Neural cell (in vitro differentiated cells): ENCODE data around the gene SEPTIN8. TPM values are rescaled to one million over a fixed set of nuclear protein-coding genes. Genes with fewer than 3 reads are reported as not detected.

ENCODE experiments used
- H2AFZ ChIP-seq: fragments of 200-600, 300-800 bp; sonication (generic), shearing (Covaris generic); 2 replicates; pipeline ENCODE4 v1.6.0; 2014; ENCODE audit warnings: low read depth, mild to moderate bottlenecking, antibody characterized with exemption, low read length, moderate library complexity
- H3F3A ChIP-seq: fragments of 200-600 bp; shearing (Covaris generic); 2 replicates; pipeline ENCODE4 v1.6.1; 2016; ENCODE audit warnings: mild to moderate bottlenecking, moderate library complexity, mixed read lengths, antibody characterized with exemption, low read length; ENCODE audit not compliant: insufficient read depth, poor library complexity, severe bottlenecking
- H3K27ac ChIP-seq: fragments of 200-600, 300-800 bp; sonication (generic), shearing (Covaris generic); 2 replicates; pipeline ENCODE4 v1.5.1; 2014; ENCODE audit warnings: mild to moderate bottlenecking, low read length, moderate library complexity
- H3K27me3 ChIP-seq: fragments of 300-800, 200-600 bp; sonication (generic), shearing (Covaris generic); 2 replicates; pipeline ENCODE4 v1.6.0; 2014; ENCODE audit warnings: mild to moderate bottlenecking, low read depth, low read length, moderate library complexity; ENCODE audit not compliant: insufficient read depth
- H3K36me3 ChIP-seq: fragments of 300-800, 200-600 bp; sonication (generic), shearing (Covaris generic); 2 replicates; pipeline ENCODE4 v1.5.1; 2014; ENCODE audit warnings: mild to moderate bottlenecking, antibody characterized with exemption, low read length, moderate library complexity; ENCODE audit not compliant: insufficient read depth
- H3K4me2 ChIP-seq: fragments of 300-800, 200-600 bp; sonication (generic), shearing (Covaris generic); 2 replicates; pipeline ENCODE4 v1.6.0; 2014; ENCODE audit warnings: mild to moderate bottlenecking, low read length
- H3K4me3 ChIP-seq: fragments of 300-800, 200-600 bp; sonication (generic), shearing (Covaris generic); 2 replicates; pipeline ENCODE4 v1.5.1; 2014; ENCODE audit warnings: mild to moderate bottlenecking, low read length, moderate library complexity
- H3K79me2 ChIP-seq: fragments of 200-600 bp; shearing (Covaris generic); replicated peaks from 2 replicates; pipeline ENCODE4 v1.6.0; 2014; ENCODE audit warnings: mild to moderate bottlenecking, low read length, moderate library complexity; ENCODE audit not compliant: insufficient read depth
- H3K9ac ChIP-seq: fragments of 300-800, 200-600 bp; sonication (generic), shearing (Covaris generic); 2 replicates; pipeline ENCODE4 v1.6.1; 2016; ENCODE audit warnings: mild to moderate bottlenecking, low read length, mixed read lengths
- H3K9me2 ChIP-seq: fragments of 200-600 bp; shearing (Covaris generic); 2 replicates; pipeline ENCODE4 v1.6.1; 2016; ENCODE audit warnings: mild to moderate bottlenecking, low read length, mixed read lengths; ENCODE audit not compliant: insufficient read depth
- H3K9me3 ChIP-seq: fragments of 200-600, 300-800 bp; sonication (generic), shearing (Covaris generic); 2 replicates; pipeline ENCODE4 v1.6.1; 2016; ENCODE audit warnings: mild to moderate bottlenecking, mixed run types, low read length, moderate library complexity, mixed read lengths
- H4K20me1 ChIP-seq: fragments of 200-600 bp; shearing (Covaris generic); 2 replicates; pipeline ENCODE4 v1.6.1; 2016; ENCODE audit warnings: mild to moderate bottlenecking, mixed run types; ENCODE audit not compliant: insufficient read depth
- CTCF ChIP-seq: fragments of 450-650 bp; IDR thresholded peaks from 2 replicates; pipeline ENCODE4 v1.5.1; 2014; ENCODE audit warnings: antibody characterized with exemption, mild to moderate bottlenecking, moderate library complexity; ENCODE audit not compliant: poor library complexity, severe bottlenecking
- EP300 ChIP-seq: fragments of 450-650 bp; conservative IDR thresholded peaks from 2 replicates; pipeline ENCODE4 v1.6.1; 2014; ENCODE audit warnings: antibody characterized with exemption, mild to moderate bottlenecking, moderate library complexity; ENCODE audit not compliant: poor library complexity, severe bottlenecking
- EZH2 ChIP-seq: fragments of 200-600, 300-800 bp; shearing (Covaris generic), sonication (generic); IDR thresholded peaks from 2 replicates; pipeline ENCODE4 v1.6.1; 2014; ENCODE audit warnings: antibody characterized with exemption, low read length, borderline replicate concordance, mild to moderate bottlenecking; ENCODE audit not compliant: insufficient read depth, poor library complexity, severe bottlenecking
- MXI1 ChIP-seq: fragments of 450-650 bp; conservative IDR thresholded peaks from 2 replicates; pipeline ENCODE4 v1.6.1; 2014; ENCODE audit warnings: antibody characterized with exemption, mild to moderate bottlenecking; ENCODE audit not compliant: poor library complexity, severe bottlenecking
- POLR2AphosphoS5 ChIP-seq: IDR thresholded peaks from 2 replicates; pipeline ENCODE4 v1.6.1; 2012
- RAD21 ChIP-seq: fragments of 450-650 bp; conservative IDR thresholded peaks from 2 replicates; pipeline ENCODE4 v1.6.1; 2014; ENCODE audit warnings: antibody characterized with exemption, mild to moderate bottlenecking, moderate library complexity
- REST ChIP-seq: IDR thresholded peaks from 2 replicates; pipeline ENCODE4 v1.6.1; 2012; ENCODE audit warnings: borderline replicate concordance
- SMC3 ChIP-seq: fragments of 450-650 bp; conservative IDR thresholded peaks from 2 replicates; pipeline ENCODE4 v1.6.1; 2014; ENCODE audit warnings: antibody characterized with exemption, mild to moderate bottlenecking, moderate library complexity; ENCODE audit not compliant: poor library complexity
- TAF1 ChIP-seq: IDR thresholded peaks from 2 replicates; pipeline ENCODE4 v1.6.1; 2012; ENCODE audit warnings: low read depth
- polyA plus RNA-seq: library from polyadenylated mRNA; depleted of rRNA; stranded (reverse); fragments of >200 nt; gene quantifications from 2 replicates; pipeline ENCODE4 v1.2.3, GENCODE V29; 2014

SEPTIN8 gene
- polyA plus RNA-seq, 1 donor from 2014 or later: 37.7 TPM

DNA sequence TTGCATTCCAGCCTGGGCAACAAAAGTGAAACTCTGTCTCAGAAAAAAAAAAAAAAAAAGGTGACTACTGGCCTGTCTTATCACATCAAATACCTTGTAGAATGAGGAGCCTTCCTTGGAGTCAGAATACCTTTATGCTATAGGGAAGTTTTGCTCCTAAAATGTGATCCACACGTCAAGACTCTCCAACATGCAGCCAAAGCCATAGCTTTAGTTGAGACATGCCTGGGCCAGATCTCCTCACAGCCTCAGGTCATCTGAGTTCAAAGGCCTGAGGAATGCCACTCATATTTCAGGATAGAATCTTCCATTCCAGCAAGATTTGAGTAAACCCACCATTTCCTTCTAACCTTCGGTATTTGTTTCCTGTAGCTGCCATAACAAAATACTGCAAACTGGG is 22.4 kb upstream of the SEPTIN8 start:
- no peak overlapping the region for H3K4me2 ChIP-seq
- no peak overlapping the region for H3K9ac ChIP-seq
- H3F3A ChIP-seq: no peaks in the 10 kb centered on the region
- no peak overlapping the region for H2AFZ ChIP-seq
- H3K9me3 ChIP-seq: no peaks in the 10 kb centered on the region
- TF ChIP-seq REST: no peak
- TF ChIP-seq SMC3: no peak
- TF ChIP-seq MXI1: no peak
- no peak for TF ChIP-seq RAD21
- TF ChIP-seq CTCF: no peak
- no peak for TF ChIP-seq EZH2
- TF ChIP-seq EP300: no peak
- TF ChIP-seq POLR2AphosphoS5: no peak
- no peak for TF ChIP-seq TAF1
- no peak overlapping the region for H3K27ac ChIP-seq
- no peaks in the 10 kb centered on the region for H3K79me2 ChIP-seq
- H4K20me1 ChIP-seq: no peaks in the 10 kb centered on the region
- H3K27me3 ChIP-seq: no peaks in the 10 kb centered on the region
- H3K36me3 ChIP-seq: no peaks in the 10 kb centered on the region
- no peaks in the 10 kb centered on the region for H3K9me2 ChIP-seq
- H3K4me3 ChIP-seq: no peak overlapping the region

- no peaks in the 10 kb centered on the region for H3K36me3 ChIP-seq
- H3K4me2 ChIP-seq: no peak overlapping the region
- no peak overlapping the region for H3K4me3 ChIP-seq
- no peak for TF ChIP-seq RAD21
- no peak for TF ChIP-seq REST
- no peak for TF ChIP-seq TAF1
- TF ChIP-seq EP300: no peak
- no peak for TF ChIP-seq SMC3
- H4K20me1 ChIP-seq: no peaks in the 10 kb centered on the region
- H3K9me2 ChIP-seq: no peaks in the 10 kb centered on the region
- H3F3A ChIP-seq: no peaks in the 10 kb centered on the region
- H3K27me3 ChIP-seq: no peaks in the 10 kb centered on the region
- no peak overlapping the region for H3K27ac ChIP-seq
- H2AFZ ChIP-seq: no peak overlapping the region
- H3K9me3 ChIP-seq: no peaks in the 10 kb centered on the region
- no peak overlapping the region for H3K9ac ChIP-seq
- H3K79me2 ChIP-seq: no peaks in the 10 kb centered on the region
Observed at GRCh38 chr5:132797651-132798050, 20.6 kb upstream of the SEPTIN8 start.
